H1 (cell line): ENCODE measurements around the gene SAA2. TPM values are rescaled to one million over a fixed set of nuclear protein-coding genes. Genes with fewer than 3 reads are reported as not detected.
"Not testable (repeated sequence)": the region's sequence is repeated elsewhere in the genome, so short reads cannot be mapped to it uniquely, and the experiment has no call there.

ENCODE experiments used
- CTCF ChIA-PET: fragments of 300-600 bp; sonication (Branson Sonifier 250); formaldehyde crosslinking; loops from one replicate; lab custom pipeline; 2021; ENCODE audit not compliant: partially characterized antibody; lab: Charles Lee
- POLR2A ChIA-PET: fragments of 300-600 bp; sonication (Branson Sonifier 250); formaldehyde crosslinking; loops from one replicate; lab custom pipeline; 2021; ENCODE audit warnings: inconsistent platforms; ENCODE audit not compliant: partially characterized antibody; lab: Charles Lee
- DNase-seq, 2 experiments: peaks; one replicate each; pipeline versions ENCODE4 v3.0.0 to v3.0.0-alpha.2; 2010 to 2022; ENCODE audit warnings: low spot score in 2 of 2, low read depth in 1 of 2, mixed read lengths in 1 of 2
- FAIRE-seq: peaks from 2 replicates; lab custom pipeline; 2011; peaks lifted over from hg19 to GRCh38; lab: Jason Lieb, UNC
- H2AFZ ChIP-seq: 2 replicates; pipeline ENCODE4 v1.8.1; 2012; ENCODE audit warnings: low read length, inconsistent platforms
- H2AK5ac ChIP-seq: 2 replicates; pipeline ENCODE4 v1.6.1; 2013; ENCODE audit warnings: low read depth, low read length
- H2BK120ac ChIP-seq: replicated peaks from 2 replicates; pipeline ENCODE3; 2013; ENCODE audit warnings: low read depth, low read length, inconsistent platforms
- H2BK12ac ChIP-seq: 2 replicates; pipeline ENCODE4 v1.6.1; 2013; ENCODE audit warnings: low read depth, low read length
- H2BK15ac ChIP-seq: 2 replicates; pipeline ENCODE4 v1.6.1; 2013; ENCODE audit warnings: low read length
- H2BK20ac ChIP-seq: 2 replicates; pipeline ENCODE4 v1.6.1; 2013; ENCODE audit warnings: low read length
- H2BK5ac ChIP-seq: 2 replicates; pipeline ENCODE4 v1.6.1; 2013; ENCODE audit warnings: low read depth, low read length
- H3K14ac ChIP-seq: 2 replicates; pipeline ENCODE4 v1.6.1; 2013; ENCODE audit warnings: inconsistent platforms; ENCODE audit not compliant: insufficient read length
- H3K18ac ChIP-seq: 2 replicates; pipeline ENCODE4 v1.6.1; 2013; ENCODE audit warnings: low read length; ENCODE audit errors: extremely low read depth
- H3K23ac ChIP-seq: 2 replicates; pipeline ENCODE4 v1.6.1; 2013; ENCODE audit warnings: inconsistent platforms; ENCODE audit not compliant: insufficient read length
- H3K23me2 ChIP-seq: 2 replicates; pipeline ENCODE4 v1.6.1; 2013; ENCODE audit warnings: low read depth, low read length
- H3K27ac ChIP-seq: 2 replicates; pipeline ENCODE4 v1.6.1; 2011; ENCODE audit warnings: low read depth, low read length, inconsistent platforms
- H3K27me3 ChIP-seq, 4 experiments: replicated peaks in 1 of 4; 1 replicate in 1 of 4; 2 replicates in 3 of 4; pipeline versions ENCODE4 v1.6.1 to v1.8.1; 2011 to 2013; ENCODE audit warnings: low read length in 3 of 4, mild to moderate bottlenecking in 3 of 4, inconsistent platforms in 2 of 4, mixed read lengths in 2 of 4, moderate library complexity in 1 of 4; ENCODE audit not compliant: control insufficient read depth in 3 of 4, insufficient read depth in 3 of 4; ENCODE audit errors: extremely low read depth in 1 of 4
- H3K36me3 ChIP-seq, 4 experiments: 2 replicates each; pipeline versions ENCODE4 v1.6.1 to v1.8.1; 2011 to 2013; ENCODE audit warnings: mild to moderate bottlenecking in 4 of 4, low read length in 3 of 4, moderate library complexity in 2 of 4, control low read depth in 1 of 4, inconsistent platforms in 1 of 4; ENCODE audit not compliant: insufficient read depth in 4 of 4, control insufficient read depth in 2 of 4
- H3K4ac ChIP-seq: replicated peaks from 2 replicates; pipeline ENCODE3; 2013; ENCODE audit warnings: low read length, low read depth, mixed read lengths, inconsistent platforms; ENCODE audit not compliant: insufficient read length
- H3K4me1 ChIP-seq, 4 experiments: replicated peaks in 1 of 4; 1 replicate in 1 of 4; 2 replicates in 3 of 4; pipeline versions ENCODE4 v1.6.1 to v1.8.1; 2011 to 2013; ENCODE audit warnings: low read length in 3 of 4, inconsistent platforms in 2 of 4, mixed read lengths in 1 of 4; ENCODE audit not compliant: insufficient read depth in 4 of 4, control insufficient read depth in 3 of 4
- H3K4me2 ChIP-seq, 2 experiments: 2 replicates each; pipeline versions ENCODE4 v1.6.1 to v1.8.1; 2011 to 2013; ENCODE audit warnings: low read depth in 2 of 2, low read length in 2 of 2, control low read depth in 1 of 2, inconsistent platforms in 1 of 2, mild to moderate bottlenecking in 1 of 2; ENCODE audit not compliant: insufficient read depth in 1 of 2
- H3K4me3 ChIP-seq, 4 experiments: fragments of 200-600, 300-600 bp in 1 of 4; sonication (generic), shearing (Covaris generic), sonication (Bioruptor Twin) in 1 of 4; 2 replicates each; pipeline versions ENCODE4 v1.5.1 to v1.8.1; 2011 to 2016; ENCODE audit warnings: low read length in 4 of 4, low read depth in 3 of 4, control low read depth in 2 of 4, inconsistent platforms in 2 of 4, mild to moderate bottlenecking in 2 of 4, mixed read lengths in 1 of 4, moderate library complexity in 1 of 4; ENCODE audit not compliant: insufficient read depth in 2 of 4; ENCODE audit errors: extremely low read depth in 1 of 4
- H3K56ac ChIP-seq: replicated peaks from 2 replicates; pipeline ENCODE3; 2013; ENCODE audit warnings: low read depth, mild to moderate bottlenecking, mixed read lengths, low read length, inconsistent platforms; ENCODE audit not compliant: insufficient read length
- H3K79me1 ChIP-seq: 2 replicates; pipeline ENCODE4 v1.6.1; 2013; ENCODE audit warnings: low read depth, low read length, control low read depth
- H3K79me2 ChIP-seq, 2 experiments: 2 replicates each; pipeline versions ENCODE4 v1.6.1 to v1.8.1; 2012 to 2013; ENCODE audit warnings: low read length in 2 of 2, mild to moderate bottlenecking in 2 of 2, inconsistent platforms in 1 of 2; ENCODE audit not compliant: insufficient read depth in 2 of 2, control insufficient read depth in 1 of 2
- H3K9ac ChIP-seq, 4 experiments: replicated peaks in 1 of 4; 1 replicate in 1 of 4; 2 replicates in 3 of 4; pipeline versions ENCODE4 v1.6.1 to v1.8.1; 2011 to 2013; ENCODE audit warnings: low read depth in 3 of 4, low read length in 3 of 4, control low read depth in 2 of 4, mild to moderate bottlenecking in 2 of 4, moderate library complexity in 2 of 4, inconsistent platforms in 1 of 4; ENCODE audit errors: extremely low read depth in 1 of 4
- H3K9me3 ChIP-seq, 2 experiments: 2 replicates each; pipeline versions ENCODE4 v1.6.1 to v1.8.1; 2012 to 2013; ENCODE audit warnings: mild to moderate bottlenecking in 2 of 2, moderate library complexity in 2 of 2, control low read depth in 1 of 2, inconsistent platforms in 1 of 2, low read depth in 1 of 2, low read length in 1 of 2, mixed read lengths in 1 of 2; ENCODE audit not compliant: insufficient read depth in 2 of 2
- H4K20me1 ChIP-seq, 2 experiments: replicated peaks in 1 of 2; 2 replicates each; pipeline versions ENCODE3 to v1.8.1; 2011 to 2013; ENCODE audit warnings: inconsistent platforms in 2 of 2, low read length in 2 of 2, mild to moderate bottlenecking in 1 of 2; ENCODE audit not compliant: insufficient read depth in 2 of 2, control insufficient read depth in 1 of 2
- H4K5ac ChIP-seq: 2 replicates; pipeline ENCODE4 v1.6.1; 2013; ENCODE audit warnings: low read length, low read depth, mixed read lengths, inconsistent platforms; ENCODE audit not compliant: insufficient read length
- H4K8ac ChIP-seq: 2 replicates; pipeline ENCODE4 v1.8.0; 2013; ENCODE audit warnings: mild to moderate bottlenecking, moderate library complexity, low read length, inconsistent platforms; ENCODE audit not compliant: insufficient read depth; ENCODE audit errors: extremely low read depth
- H4K91ac ChIP-seq: replicated peaks from 2 replicates; pipeline ENCODE3; 2013; ENCODE audit warnings: low read length, mixed read lengths, inconsistent platforms; ENCODE audit not compliant: insufficient read length
- WGBS, 2 experiments: shearing (Covaris generic) in 1 of 2; methylation state at CpG; one replicate each; pipeline versions ENCODE4 v1.1.6 to v1.1.7; 2013 to 2015; ENCODE audit warnings: low lambda C conversion rate in 2 of 2, mixed read lengths in 2 of 2, inconsistent platforms in 1 of 2, low coverage in 1 of 2, missing lambda C conversion rate in 1 of 2; ENCODE audit not compliant: insufficient replicate concordance in 2 of 2, insufficient coverage in 1 of 2, insufficient read length in 1 of 2; ENCODE audit errors: extremely low coverage in 1 of 2, missing lambda C conversion rate in 1 of 2; 5-methylcytosine and 5-hydroxymethylcytosine counted together
- polyA plus RNA-seq, 7 experiments: library from polyadenylated mRNA; depleted of rRNA in 3 of 7; stranded (reverse) in 5 of 7; unstranded in 2 of 7; fragments of >200 nt in 5 of 7; fragments of 200-250 nt in 2 of 7; gene quantifications; 1 replicate in 5 of 7; 2 replicates in 1 of 7; 4 replicates in 1 of 7; pipeline versions ENCODE4 v1.2.1 to v1.2.3, GENCODE V29; 2011 to 2013; ENCODE audit warnings: missing spikeins in 2 of 7, mixed read lengths in 2 of 7
- total RNA-seq: library from RNA; stranded (reverse); fragmentation: NEBNext Ultra II Directional; extraction: Animal tissue kit (Norgen Biotek cat#: 25700); gene quantifications from 2 replicates; pipeline ENCODE4 v1.2.1, GENCODE V29; 2021

Gene SAA2
- total and polyA plus RNA-seq, 2 of the 8 experiments (the other 6 are each of a cell fraction or from before 2014, with no cell fraction given), result not detected

GRCh38 chr11:18247191-18247581, 1.3 kb downstream of the SAA2 start:
- H3K4ac ChIP-seq, H3K4me2 ChIP-seq, POLR2A ChIA-PET, H2BK12ac ChIP-seq, H3K79me1 ChIP-seq, H4K91ac ChIP-seq, H3K79me2 ChIP-seq, H4K5ac ChIP-seq, H3K27me3 ChIP-seq, H3K23me2 ChIP-seq, H2BK120ac ChIP-seq, H3K27ac ChIP-seq, H3K23ac ChIP-seq, DNase-seq, H3K14ac ChIP-seq, H2AFZ ChIP-seq, H2BK5ac ChIP-seq, FAIRE-seq, H3K4me3 ChIP-seq, H3K56ac ChIP-seq, H4K20me1 ChIP-seq, H3K9ac ChIP-seq, H2AK5ac ChIP-seq, H2BK20ac ChIP-seq, H3K4me1 ChIP-seq, H4K8ac ChIP-seq, H3K9me3 ChIP-seq, H3K18ac ChIP-seq, H3K36me3 ChIP-seq, H2BK15ac ChIP-seq, CTCF ChIA-PET: not testable (repeated sequence)
- WGBS, 2 experiments, result 96% methylated on average over 2 of the region's 6 CpGs; no CpG with 5 or more reads in 1 of the 2 experiments
